ENCODE measurements around the gene PRRC2C.
"Not testable (repeated sequence)": the region's sequence is repeated elsewhere in the genome, so short reads cannot be mapped to it uniquely, and the experiment has no call there.

GRCh38 chr1:171603042-171603441, 117.7 kb downstream of the PRRC2C start:
- not testable (repeated sequence) for TF ChIP-seq EZH2 (IDR thresholded peaks at IDR 0.05; ENCODE audit: insufficient read depth, poor library complexity, severe bottlenecking); EZH2phosphoT487 (IDR thresholded peaks at IDR 0.05; ENCODE audit: insufficient read depth, low read depth)

All from GM23248 (cell line).